BJ (cell line): ENCODE measurements around the gene SLC34A1. TPM values are rescaled to one million over a fixed set of nuclear protein-coding genes. Genes with fewer than 3 reads are reported as not detected.

Source experiments
- CTCF ChIA-PET: fragments of 350-600 bp; formaldehyde crosslinking; extraction: SDS; loops from one replicate; lab custom pipeline; 2021; ENCODE audit warnings: antibody characterized with exemption, inconsistent platforms; lab: Yijun Ruan, JAX
- POLR2A ChIA-PET: fragments of 300-600 bp; sonication (Branson Sonifier 250); formaldehyde crosslinking; extraction: SDS; loops from one replicate; lab custom pipeline; 2021; ENCODE audit warnings: antibody characterized with exemption; lab: Charles Lee
- DNase-seq: peaks from one replicate; pipeline ENCODE4 v3.0.0-alpha.2; 2011; ENCODE audit warnings: low read depth
- H3K27me3 ChIP-seq: 2 replicates; pipeline ENCODE4 v1.6.0; 2011; ENCODE audit warnings: low read length; ENCODE audit not compliant: control insufficient read depth, insufficient read depth
- H3K36me3 ChIP-seq: 2 replicates; pipeline ENCODE4 v1.5.1; 2011; ENCODE audit warnings: low read length; ENCODE audit not compliant: control insufficient read depth, insufficient read depth
- H3K4me3 ChIP-seq: 2 replicates; pipeline ENCODE4 v1.5.1; 2011; ENCODE audit warnings: low read depth, mild to moderate bottlenecking, control low read depth, low read length
- CTCF ChIP-seq: IDR thresholded peaks from 2 replicates; pipeline ENCODE4 v1.5.1; 2011; ENCODE audit warnings: low read depth, mild to moderate bottlenecking, control low read depth, inconsistent platforms, low read length, moderate library complexity; ENCODE audit not compliant: insufficient read depth
- polyA plus RNA-seq: library from polyadenylated mRNA; depleted of rRNA; stranded (reverse); fragments of >200 nt; gene quantifications from 2 replicates; pipeline ENCODE4 v1.2.3, GENCODE V29; 2011

SLC34A1 gene
- polyA plus RNA-seq, 1 experiment, result not detected

DNA sequence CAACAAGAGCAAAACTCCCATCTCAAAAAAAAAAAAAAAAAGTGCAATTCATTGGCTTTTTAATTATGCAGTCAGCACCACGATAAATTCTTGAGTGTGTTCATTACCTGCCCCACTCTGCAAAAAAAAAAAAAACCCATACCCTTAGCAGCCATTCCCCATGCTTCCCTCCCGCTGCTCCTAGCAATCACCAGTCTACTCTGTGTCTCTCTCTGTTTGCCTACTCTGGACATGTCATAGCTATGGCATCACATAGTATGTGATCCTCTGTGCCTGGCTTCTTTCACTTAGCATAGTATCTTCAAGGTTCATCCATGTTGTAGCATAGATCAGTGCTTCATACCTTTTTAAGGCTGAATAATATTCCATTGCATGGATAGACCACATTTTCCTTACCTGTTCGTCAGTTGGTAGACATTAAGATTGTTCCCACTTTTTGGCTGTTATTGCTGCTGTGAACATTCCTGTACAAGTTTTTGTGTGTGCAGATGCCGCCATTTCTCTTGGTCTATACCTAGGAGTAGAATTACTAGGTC, 55.4 kb downstream of the SLC34A1 start:
- CTCF ChIA-PET, result interaction anchor here (1.1 to 17.3 kb wide), 3 partner anchors 16 to 49 kb away, joined by 5 to 217 read pairs (median 15); no protein-coding TSS in a partner anchor
- no peaks in the 10 kb centered on the region for H3K27me3 ChIP-seq
- POLR2A ChIA-PET, result no interaction called here
- no peak overlapping the region for H3K4me3 ChIP-seq
- no peak for TF ChIP-seq CTCF
- DNase-seq, result no peak
- H3K36me3 ChIP-seq, result peaks cover 15% of the 10 kb centered on the region

- Histone ChIP-seq H3K27me3 (no peaks in the 10 kb centered on the region), H3K4me3 (no peak overlapping the region), H3K36me3 (peaks cover 12% of the 10 kb centered on the region)
- CTCF ChIA-PET, result interaction anchor here (1.0 to 17.3 kb wide), 3 partner anchors 15 to 50 kb away, joined by 5 to 217 read pairs (median 5); no protein-coding TSS in a partner anchor
- no peak for TF ChIP-seq CTCF
- no peak for DNase-seq
- POLR2A ChIA-PET, result interaction anchor here (0.6 kb wide), 1 partner anchor 512 kb away, joined by 7 read pairs; no protein-coding TSS in a partner anchor
Measured at GRCh38 chr5:177440211-177440989, 56.2 kb downstream of the SLC34A1 start.

GRCh38 chr5:177440990-177441780, 57.0 kb downstream of the SLC34A1 start:
- Histone ChIP-seq H3K27me3 (no peaks in the 10 kb centered on the region), H3K4me3 (no peak overlapping the region), H3K36me3 (peaks cover 9% of the 10 kb centered on the region; the same call in 1 of the 2 replicates)
- POLR2A ChIA-PET, result no interaction called here
- CTCF ChIA-PET, result interaction anchor here (1.0 to 17.3 kb wide), 3 partner anchors 37 to 51 kb away, joined by 3 to 217 read pairs (median 5); no protein-coding TSS in a partner anchor
- DNase-seq, result no peak
- TF ChIP-seq CTCF, result no peak

- Histone ChIP-seq H3K4me3 (no peak overlapping the region), H3K27me3 (no peaks in the 10 kb centered on the region), H3K36me3 (peaks cover 6% of the 10 kb centered on the region; the same call in 1 of the 2 replicates)
- no peak for DNase-seq
- no peak for TF ChIP-seq CTCF
- ChIA-PET POLR2A (no interaction called here), CTCF (interaction anchor here (1.1 to 18.6 kb wide), 4 partner anchors 8 to 52 kb away, joined by 3 to 352 read pairs (median 110); partner anchors contain the start of genes F12 and PFN3)
Measured at GRCh38 chr5:177442066-177442826, 58.0 kb downstream of the SLC34A1 start.
